ENCODE measurements around the gene ISLR2. TPM values are rescaled to one million over a fixed set of nuclear protein-coding genes. Genes with fewer than 3 reads are reported as not detected.
"Not testable (repeated sequence)": the region's sequence is repeated elsewhere in the genome, so short reads cannot be mapped to it uniquely, and the experiment has no call there.

The ISLR2 gene
- total RNA-seq, 1 experiment from 2014 or later, result not detected

DNA sequence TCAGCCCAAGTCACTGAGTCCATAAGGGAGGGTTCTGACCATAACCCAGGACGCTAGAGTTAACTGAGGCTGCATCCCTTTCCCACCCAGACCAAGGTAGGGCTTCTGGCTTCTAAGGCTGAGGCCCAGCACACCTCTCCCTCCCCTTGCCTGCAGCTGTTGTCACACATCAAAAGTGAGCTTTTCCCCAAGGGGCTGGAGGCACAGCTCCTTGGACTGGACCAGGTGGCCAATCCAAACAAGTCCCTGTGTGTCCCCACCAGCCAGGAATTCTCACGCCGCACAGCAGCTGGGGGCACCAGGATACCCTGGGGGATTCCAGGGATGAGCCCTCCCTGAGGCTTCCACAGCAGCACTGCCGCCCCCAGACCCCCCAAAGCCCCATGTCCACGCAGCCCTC lies 22.3 kb upstream of the ISLR2 start:
- Mint-ChIP-seq H3K36me3 (ENCODE audit: insufficient read depth, unreplicated experiment) (no peaks in the 10 kb centered on the region), H3K27ac (ENCODE audit: unreplicated experiment) (no peak overlapping the region), H3K4me1 (ENCODE audit: low read depth, unreplicated experiment) (peaks cover 11% of the 10 kb centered on the region), H3K27me3 (ENCODE audit: unreplicated experiment) (peaks cover 37% of the 10 kb centered on the region), H3K4me3 (ENCODE audit: low read depth, unreplicated experiment) (no peak overlapping the region), H3K9me3 (ENCODE audit: low read depth, unreplicated experiment) (no peaks in the 10 kb centered on the region)
- CTCF ChIA-PET, result interaction anchor here (1.3 kb wide), 1 partner anchor 199 kb away, joined by 3 read pairs; no protein-coding TSS in a partner anchor
- BruUV-seq (replicated peaks), result no TSS peak
- intact Hi-C loops (cut with micrococcal nuclease; ENCODE audit: unreplicated experiment), result no loop called here
- TF ChIP-seq, protein P1, sequence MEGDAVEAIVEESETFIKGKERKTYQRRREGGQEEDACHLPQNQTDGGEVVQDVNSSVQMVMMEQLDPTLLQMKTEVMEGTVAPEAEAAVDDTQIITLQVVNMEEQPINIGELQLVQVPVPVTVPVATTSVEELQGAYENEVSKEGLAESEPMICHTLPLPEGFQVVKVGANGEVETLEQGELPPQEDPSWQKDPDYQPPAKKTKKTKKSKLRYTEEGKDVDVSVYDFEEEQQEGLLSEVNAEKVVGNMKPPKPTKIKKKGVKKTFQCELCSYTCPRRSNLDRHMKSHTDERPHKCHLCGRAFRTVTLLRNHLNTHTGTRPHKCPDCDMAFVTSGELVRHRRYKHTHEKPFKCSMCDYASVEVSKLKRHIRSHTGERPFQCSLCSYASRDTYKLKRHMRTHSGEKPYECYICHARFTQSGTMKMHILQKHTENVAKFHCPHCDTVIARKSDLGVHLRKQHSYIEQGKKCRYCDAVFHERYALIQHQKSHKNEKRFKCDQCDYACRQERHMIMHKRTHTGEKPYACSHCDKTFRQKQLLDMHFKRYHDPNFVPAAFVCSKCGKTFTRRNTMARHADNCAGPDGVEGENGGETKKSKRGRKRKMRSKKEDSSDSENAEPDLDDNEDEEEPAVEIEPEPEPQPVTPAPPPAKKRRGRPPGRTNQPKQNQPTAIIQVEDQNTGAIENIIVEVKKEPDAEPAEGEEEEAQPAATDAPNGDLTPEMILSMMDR (IDR thresholded peaks at IDR 0.05; ENCODE audit: unreplicated experiment), result no peak
- DNase-seq, result no peak

DNA sequence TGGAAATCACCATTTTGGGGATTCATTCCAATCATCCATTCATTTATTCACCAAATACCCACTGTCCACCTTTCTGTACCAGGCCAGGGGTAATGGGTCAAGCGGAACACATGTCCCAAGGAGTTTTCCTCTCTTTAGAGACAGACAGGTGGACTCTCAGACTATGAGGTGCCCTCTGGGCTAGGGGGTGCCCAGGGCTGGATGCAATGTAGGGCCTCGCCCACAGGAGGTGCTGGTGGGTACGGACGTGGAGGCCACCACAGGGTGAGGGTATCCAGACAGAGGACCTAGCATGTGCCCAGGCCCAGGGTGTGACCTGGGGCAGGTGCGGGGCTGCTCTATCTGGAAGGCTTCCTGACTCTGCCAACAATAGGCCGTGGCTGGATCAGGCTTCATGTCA lies 21.8 kb upstream of the ISLR2 start:
- intact Hi-C loops (cut with micrococcal nuclease; ENCODE audit: unreplicated experiment); DNase-seq; H3K36me3 Mint-ChIP-seq (ENCODE audit: insufficient read depth, unreplicated experiment); BruUV-seq (replicated peaks); H3K9me3 Mint-ChIP-seq (ENCODE audit: low read depth, unreplicated experiment); H3K27ac Mint-ChIP-seq (ENCODE audit: unreplicated experiment); H3K4me3 Mint-ChIP-seq (ENCODE audit: low read depth, unreplicated experiment); CTCF ChIA-PET: not testable (repeated sequence)
- H3K27me3 Mint-ChIP-seq (ENCODE audit: unreplicated experiment), result peaks cover 37% of the 10 kb centered on the region
- TF ChIP-seq, protein P1 (IDR thresholded peaks at IDR 0.05; ENCODE audit: unreplicated experiment), result peak; percentile 16
- peaks cover 12% of the 10 kb centered on the region for H3K4me1 Mint-ChIP-seq (ENCODE audit: low read depth, unreplicated experiment)

DNA sequence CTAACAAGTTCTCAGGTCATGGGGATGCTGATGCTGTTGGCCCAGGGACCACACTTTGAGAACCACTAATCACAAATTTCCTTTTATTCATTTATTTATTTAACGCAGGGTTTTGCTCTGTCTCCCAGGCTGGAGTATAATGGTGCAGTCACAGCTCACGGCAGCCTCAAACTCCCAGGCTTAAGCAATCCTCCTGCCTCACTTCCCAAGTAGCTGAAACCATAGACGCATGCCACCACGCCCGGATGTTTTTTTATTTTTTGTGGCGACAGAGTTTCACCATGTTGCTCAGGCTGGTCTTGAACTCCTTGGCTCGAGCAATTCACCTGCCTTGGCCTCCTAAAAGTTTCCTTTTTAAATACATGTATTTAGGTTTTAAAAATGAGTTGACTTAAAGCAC lies 20.7 kb upstream of the ISLR2 start:
- intact Hi-C loops (cut with micrococcal nuclease; ENCODE audit: unreplicated experiment), result no loop called here
- TF ChIP-seq, protein P1 (IDR thresholded peaks at IDR 0.05; ENCODE audit: unreplicated experiment), result no peak
- no peak for DNase-seq
- CTCF ChIA-PET, result no interaction called here
- Mint-ChIP-seq H3K9me3 (ENCODE audit: low read depth, unreplicated experiment) (no peaks in the 10 kb centered on the region), H3K36me3 (ENCODE audit: insufficient read depth, unreplicated experiment) (no peaks in the 10 kb centered on the region), H3K27me3 (ENCODE audit: unreplicated experiment) (peaks cover 47% of the 10 kb centered on the region), H3K4me1 (ENCODE audit: low read depth, unreplicated experiment) (peaks cover 12% of the 10 kb centered on the region), H3K27ac (ENCODE audit: unreplicated experiment) (no peak overlapping the region), H3K4me3 (ENCODE audit: low read depth, unreplicated experiment) (no peak overlapping the region)
- BruUV-seq (replicated peaks), result no TSS peak

DNA sequence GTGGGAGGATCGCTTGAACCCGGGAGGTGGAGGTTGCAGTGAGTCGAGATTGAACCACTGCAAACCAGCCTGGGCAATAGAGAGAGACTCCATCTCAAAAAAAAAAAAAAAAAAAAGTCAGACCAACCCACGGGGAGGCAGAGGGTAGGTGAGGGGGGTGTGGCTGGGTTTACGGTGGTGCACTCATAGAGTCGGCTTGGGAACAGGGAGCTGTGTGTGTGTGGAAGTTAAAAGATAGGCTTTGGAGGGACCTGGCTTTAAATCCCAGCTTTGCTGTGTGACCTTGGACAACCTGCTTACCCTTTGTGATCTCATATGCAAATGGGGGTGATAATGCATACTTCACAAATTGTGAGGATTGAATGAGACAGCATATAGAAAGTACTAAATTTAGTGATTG lies 10.0 kb upstream of the ISLR2 start:
- Mint-ChIP-seq H3K9me3 (ENCODE audit: low read depth, unreplicated experiment) (no peaks in the 10 kb centered on the region), H3K4me1 (ENCODE audit: low read depth, unreplicated experiment) (no peaks in the 10 kb centered on the region), H3K27me3 (ENCODE audit: unreplicated experiment) (peaks cover 78% of the 10 kb centered on the region), H3K36me3 (ENCODE audit: insufficient read depth, unreplicated experiment) (no peaks in the 10 kb centered on the region), H3K27ac (ENCODE audit: unreplicated experiment) (no peak overlapping the region), H3K4me3 (ENCODE audit: low read depth, unreplicated experiment) (no peak overlapping the region)
- BruUV-seq (replicated peaks), result no TSS peak
- DNase-seq, result no peak
- CTCF ChIA-PET, result interaction anchor here (0.7 kb wide), 2 partner anchors 72 to 189 kb away, joined by 3 to 6 read pairs; no protein-coding TSS in a partner anchor
- intact Hi-C loops (cut with micrococcal nuclease; ENCODE audit: unreplicated experiment), result no loop called here
- TF ChIP-seq, protein P1 (IDR thresholded peaks at IDR 0.05; ENCODE audit: unreplicated experiment), result no peak

Data from Calu3 (cell line).